ENCODE measurements around the gene NUDT19.

DNA sequence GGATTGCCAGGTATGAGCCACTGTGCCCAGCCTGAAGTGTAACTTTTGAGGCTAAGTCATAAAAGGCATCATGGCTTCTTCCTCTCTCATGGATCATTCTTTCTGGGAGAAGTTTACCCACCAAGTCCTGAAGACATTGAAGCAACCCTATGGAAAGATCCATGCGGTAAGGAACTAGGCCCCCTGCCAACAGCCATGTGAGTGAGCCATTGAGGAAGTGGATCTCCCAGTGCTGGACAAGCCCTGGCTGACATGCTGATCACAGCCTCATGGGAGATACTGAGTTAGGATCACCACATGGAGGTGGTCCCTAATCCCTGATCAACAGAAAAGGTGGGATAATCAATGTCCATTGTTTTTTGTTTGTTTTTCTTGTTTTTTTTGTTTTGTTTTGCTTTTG, 3.3 kb upstream of the NUDT19 start:
- TF ChIP-seq, protein P1, sequence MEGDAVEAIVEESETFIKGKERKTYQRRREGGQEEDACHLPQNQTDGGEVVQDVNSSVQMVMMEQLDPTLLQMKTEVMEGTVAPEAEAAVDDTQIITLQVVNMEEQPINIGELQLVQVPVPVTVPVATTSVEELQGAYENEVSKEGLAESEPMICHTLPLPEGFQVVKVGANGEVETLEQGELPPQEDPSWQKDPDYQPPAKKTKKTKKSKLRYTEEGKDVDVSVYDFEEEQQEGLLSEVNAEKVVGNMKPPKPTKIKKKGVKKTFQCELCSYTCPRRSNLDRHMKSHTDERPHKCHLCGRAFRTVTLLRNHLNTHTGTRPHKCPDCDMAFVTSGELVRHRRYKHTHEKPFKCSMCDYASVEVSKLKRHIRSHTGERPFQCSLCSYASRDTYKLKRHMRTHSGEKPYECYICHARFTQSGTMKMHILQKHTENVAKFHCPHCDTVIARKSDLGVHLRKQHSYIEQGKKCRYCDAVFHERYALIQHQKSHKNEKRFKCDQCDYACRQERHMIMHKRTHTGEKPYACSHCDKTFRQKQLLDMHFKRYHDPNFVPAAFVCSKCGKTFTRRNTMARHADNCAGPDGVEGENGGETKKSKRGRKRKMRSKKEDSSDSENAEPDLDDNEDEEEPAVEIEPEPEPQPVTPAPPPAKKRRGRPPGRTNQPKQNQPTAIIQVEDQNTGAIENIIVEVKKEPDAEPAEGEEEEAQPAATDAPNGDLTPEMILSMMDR (IDR thresholded peaks at IDR 0.05 in 2 of 3, conservative IDR thresholded peaks at IDR 0.05 in 1 of 3; ENCODE audit: insufficient read depth in 2 of 3, low read depth in 1 of 3, low read length in 3 of 3): no peak
- no peak for TF ChIP-seq SMAD3 (CRISPR knock-in tag; conservative IDR thresholded peaks at IDR 0.05)

All from K562 (cell line).